GM21360 (cell line): ENCODE results near the gene CLASP1.
"Not testable (repeated sequence)": the region's sequence is repeated elsewhere in the genome, so short reads cannot be mapped to it uniquely, and the experiment has no call there.

Experiments used
- ATAC-seq: cut with Tn5 transposase; IDR thresholded peaks from one replicate; pipeline ENCODE4 v1.9.1; 2021; ENCODE audit warnings: mild to moderate bottlenecking, moderate library complexity; ENCODE audit not compliant: unreplicated experiment

Gene CLASP1

DNA sequence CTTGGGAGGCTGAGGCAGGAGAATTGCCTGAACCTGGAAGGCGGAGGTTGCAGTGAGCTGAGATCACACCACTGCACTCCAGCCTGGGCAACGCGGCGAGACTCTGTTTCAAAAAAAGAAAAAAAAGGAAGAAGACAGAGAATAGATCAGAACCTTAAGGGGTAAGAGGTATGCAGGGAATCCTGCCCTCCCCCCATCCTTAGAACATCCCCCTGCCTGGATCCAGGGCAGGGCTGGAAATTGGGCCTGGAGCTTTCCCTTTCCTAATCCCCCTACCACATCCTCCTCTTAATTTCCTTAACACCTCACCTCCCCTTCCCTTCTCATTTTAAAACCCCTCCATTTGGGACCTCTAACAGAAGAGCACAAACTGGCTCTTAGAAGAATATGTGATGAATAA is 62.1 kb downstream of the CLASP1 start:
- ATAC-seq: no peak

DNA sequence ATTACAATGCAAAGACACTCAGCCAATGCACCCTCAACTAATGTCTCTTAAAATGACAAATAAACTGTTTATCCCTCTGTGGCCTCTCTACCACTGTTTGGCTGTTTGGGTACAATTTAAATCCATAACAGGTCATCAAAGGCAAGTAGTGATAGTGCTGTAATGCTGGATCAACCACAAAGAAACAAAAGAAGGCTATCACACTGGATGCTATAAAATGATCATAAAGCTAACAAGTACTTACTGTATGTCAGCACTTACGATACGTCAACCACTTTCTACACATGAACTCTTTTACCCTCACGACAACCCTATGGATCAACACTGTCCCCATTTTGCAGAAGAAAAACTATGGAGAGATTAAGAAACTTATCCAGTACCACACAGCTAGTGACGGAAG is 64.5 kb downstream of the CLASP1 start:
- ATAC-seq: no peak

DNA sequence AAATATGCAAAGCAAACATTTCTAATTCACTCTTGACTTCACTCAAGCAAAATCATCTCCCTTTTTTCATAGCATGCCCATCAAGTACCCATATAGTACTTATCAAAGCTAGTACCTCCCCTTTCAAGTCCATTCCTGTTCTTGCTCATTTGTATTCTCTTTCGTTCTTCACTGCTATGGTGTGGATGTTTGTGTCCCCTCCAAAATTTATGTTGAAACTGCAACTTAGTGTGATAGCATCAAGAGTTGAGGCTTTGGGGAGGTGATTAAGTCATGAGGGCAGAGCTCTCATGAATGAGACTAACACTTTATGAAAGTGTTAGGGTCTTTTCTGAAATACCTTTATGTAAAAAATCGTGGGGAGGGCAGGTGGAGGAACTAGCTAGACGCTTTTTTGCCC is 65.7 kb downstream of the CLASP1 start:
- ATAC-seq: no peak

DNA sequence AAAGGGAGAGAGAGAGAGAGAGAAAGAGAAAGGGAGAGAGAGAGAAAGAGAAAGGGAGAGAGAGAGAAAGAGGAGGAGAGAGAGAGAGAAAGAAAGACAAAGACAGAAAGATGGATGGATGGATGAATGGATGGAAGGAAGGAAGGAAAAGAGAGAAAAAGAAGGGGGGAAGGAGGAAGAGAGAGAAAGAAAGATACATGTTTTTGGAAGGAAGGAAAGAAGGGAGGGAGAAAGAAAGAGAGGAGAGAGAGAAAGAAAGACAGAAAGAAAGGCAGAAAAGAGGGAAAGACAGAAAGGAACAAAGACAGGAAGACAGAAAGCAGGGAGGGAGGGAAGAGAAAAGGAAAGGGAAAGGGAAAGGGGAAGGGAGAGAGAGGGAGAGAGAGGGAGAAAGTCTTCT is 67.0 kb downstream of the CLASP1 start:
- ATAC-seq: no peak

DNA sequence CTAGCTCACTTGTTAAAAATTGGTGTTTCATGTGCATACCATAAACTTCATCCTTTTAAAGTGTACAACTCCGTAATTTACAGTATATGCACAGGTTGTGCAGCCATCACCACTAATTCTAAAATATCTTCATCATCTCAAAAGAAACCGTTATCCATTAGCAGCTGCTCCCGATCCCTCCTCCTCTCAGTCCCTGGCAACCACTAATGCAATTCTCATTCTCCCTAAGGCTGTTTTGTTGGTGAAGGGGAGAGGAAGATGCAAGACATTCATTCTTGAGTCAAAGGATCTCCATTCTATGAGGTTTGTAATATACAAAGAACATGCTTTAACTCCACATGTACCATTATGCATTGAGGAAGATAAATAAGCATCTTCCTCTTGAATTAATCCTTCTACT is 70.0 kb downstream of the CLASP1 start:
- ATAC-seq: no peak

DNA sequence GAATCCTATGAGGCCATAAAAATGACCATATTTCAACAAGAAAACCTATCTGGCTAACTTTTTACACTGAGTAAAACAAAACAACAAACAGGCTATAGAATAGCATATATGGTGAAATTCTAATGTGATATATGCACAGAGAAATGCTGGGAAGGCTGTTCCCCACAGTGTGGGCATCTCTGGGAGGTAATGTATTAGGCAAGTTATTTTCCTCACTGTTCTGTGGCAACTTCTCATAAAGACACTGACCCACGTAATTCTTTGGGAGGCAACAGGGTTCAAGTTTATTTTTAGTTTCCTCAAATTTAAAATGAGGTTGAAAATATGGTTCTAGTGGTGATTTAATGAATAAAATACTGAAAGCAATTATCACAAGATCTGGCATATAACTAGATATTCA is 71.9 kb downstream of the CLASP1 start:
- ATAC-seq: no peak

DNA sequence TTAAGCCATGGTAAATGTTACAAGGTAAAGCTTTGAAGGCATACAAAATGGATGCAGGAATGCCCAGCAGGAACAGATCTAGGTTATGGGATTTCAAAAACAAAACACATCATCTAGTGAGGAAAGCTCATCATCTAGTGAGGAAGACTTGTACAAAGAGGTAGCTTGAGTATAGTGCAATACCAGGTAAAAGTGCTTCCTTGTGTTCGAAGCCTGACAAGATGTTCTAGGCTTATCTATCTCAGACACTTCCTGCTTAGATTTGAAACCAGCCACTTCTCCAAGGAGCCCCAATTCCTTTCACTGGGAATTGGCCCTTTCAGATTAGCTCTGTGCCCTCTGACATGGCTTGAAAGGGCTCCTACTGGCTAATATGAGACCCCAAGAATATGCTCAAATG is 73.0 kb downstream of the CLASP1 start:
- no peak for ATAC-seq

DNA sequence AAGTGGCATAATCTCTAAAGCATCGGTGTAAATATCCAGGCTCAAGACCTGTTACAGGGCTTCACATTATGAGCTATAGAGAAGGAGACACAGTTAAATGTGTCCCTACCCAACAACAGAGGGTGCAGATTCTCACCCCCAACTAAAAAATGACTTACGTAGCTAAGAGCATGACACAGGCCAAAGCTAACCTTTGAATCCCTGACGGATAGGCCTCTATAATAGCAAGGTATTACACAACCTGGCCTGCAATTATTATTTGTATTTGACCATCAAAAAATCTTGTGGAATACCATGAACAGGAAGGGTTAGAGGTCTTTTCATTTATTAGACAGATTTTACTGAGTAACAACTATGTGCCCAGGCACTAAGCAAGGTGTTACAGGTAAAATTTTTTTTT is 73.5 kb downstream of the CLASP1 start:
- no peak for ATAC-seq

DNA sequence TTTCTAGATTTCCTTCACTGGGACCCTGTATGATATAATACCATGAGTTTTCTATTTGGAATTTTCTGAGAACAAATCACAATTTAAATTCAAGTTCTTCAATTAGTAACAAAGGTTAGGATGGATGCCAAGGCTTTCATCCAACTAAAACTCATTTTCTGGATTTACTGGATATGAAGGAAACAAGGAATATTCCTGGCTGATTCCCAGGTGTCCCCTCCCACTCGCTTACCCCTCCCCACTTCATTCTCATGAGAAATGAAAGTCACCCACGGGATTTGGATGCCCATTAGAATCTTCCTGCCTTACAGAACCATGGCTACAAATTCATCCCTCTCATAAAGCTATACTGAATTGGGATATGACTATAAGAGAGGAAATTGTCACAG is 78.6 kb downstream of the CLASP1 start:
- ATAC-seq: no peak

DNA sequence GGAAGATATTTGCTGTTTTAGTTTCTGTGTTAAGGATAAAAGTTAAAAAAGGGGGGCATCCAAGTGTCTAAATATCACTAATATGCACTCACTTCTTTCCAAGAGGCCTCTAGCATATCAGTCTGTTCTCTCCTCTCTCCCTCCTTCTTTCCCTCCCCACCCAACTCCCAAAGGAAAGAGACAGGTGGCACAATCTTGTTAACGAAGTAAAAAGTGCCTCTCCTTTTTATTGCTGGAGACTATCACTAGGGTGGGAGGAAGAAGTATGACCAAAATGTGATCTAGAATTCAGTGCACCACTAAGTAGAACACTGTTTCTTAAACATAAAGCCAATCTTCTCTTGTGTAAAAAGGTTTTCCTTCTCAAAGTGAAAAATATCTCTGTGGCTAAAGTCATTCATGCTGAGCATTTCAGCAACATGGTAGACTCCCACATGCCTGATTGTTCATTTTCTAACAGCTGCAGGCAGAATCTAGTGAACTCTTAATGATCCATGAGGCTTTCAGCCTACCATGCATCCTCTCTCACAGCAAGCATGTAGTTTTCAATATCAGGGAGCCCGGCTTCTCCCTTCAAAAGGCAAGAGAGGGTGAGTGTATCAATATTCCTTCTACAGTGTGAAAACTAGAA is 79.1 kb downstream of the CLASP1 start:
- ATAC-seq: no peak

DNA sequence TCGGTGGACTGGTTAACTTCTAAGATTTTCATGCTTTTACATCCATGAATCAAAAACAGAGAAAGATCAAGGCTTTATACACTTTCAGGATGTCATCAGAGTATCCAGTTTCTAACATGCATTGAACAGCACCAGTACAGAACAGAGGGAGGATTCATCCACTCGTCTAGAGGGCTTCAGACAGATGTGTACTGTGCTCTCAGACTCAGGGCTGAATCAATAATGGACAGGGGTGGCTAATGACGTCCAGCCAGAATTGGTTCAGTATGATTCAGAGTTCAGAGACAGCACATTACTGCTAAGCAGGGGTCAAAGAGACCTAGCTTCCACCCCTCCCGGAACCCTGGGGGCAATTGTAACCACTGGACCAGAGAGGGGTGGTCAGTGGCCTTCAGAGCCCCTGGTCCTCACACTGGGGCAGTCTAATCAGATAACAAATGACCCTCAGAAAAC is 81.3 kb downstream of the CLASP1 start:
- no peak for ATAC-seq

DNA sequence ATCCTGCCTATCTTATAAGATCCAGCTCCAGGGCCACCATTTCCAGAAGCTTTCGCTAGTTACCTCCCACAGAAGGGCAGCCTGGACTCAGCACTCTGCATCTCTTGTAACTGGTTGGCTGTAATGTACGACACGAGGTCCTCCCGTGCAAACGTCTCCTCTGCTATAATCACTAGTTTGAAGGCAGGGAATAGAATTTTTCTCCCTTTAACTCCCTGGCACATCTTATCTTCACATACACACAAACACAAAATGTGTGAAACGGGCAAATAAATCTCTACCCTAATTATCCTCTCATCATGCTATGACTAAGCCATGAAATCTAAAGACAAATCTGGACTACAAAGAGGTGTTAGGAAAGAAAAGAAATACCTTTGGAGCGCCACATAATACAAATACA is 81.8 kb downstream of the CLASP1 start:
- no peak for ATAC-seq

DNA sequence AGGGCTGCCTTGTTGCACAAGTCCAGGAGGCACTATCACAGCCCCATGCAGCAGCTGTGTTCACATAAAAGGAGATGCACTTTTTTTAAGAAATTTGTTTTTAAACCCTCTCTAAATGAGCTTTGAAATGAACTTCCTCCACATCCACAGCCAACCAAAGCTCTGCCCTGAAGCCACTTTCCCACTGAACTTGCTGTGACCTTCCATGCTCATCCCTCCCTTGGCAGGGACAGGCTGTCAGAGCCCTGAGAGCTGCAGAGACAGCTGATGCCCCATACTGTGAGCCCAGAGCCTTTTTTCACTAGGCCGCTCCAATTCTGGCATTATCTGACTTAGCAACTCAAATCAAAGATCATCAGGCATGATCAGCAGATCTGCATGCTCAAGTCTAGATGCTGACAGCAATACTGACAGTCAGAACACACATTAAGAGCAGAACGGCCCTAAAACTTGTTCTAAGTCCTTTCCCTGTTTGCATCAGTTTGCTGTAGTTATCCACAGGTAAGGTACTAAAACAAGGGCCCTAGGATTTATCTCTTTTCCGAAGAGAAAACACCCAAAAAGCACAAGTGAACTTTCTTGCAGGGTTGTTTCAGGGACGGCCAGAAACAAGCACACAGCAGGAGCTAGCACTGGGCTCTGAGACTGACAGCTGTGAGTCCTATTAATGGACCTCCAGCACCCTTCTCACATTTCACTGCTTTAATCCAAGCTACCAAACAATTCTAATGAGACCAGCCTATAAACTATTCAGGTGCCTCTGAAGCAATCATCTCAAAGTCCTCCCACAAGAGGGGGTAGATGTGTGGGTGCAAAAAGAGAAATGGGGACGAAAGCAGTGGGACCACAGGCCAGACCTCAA is 83.6 kb downstream of the CLASP1 start:
- ATAC-seq: no peak

DNA sequence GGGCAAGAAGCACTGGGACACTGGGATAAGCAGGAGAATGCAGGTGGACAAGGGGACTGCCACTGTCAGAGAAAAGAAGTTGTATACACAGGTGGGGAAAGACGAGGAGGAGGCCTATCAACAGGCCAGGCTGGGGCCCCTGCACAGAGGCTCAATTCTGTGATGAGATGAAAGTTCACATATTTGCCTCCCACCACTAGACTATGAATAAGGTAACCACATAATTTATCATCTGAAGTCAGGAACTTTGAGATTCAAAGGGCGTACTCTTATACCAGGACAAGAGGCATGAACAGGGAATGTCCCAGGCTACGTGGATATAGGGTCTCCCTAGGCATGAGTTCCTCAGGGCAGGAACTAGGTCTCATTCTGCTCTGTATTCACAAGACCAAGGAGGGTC is 84.4 kb downstream of the CLASP1 start:
- no peak for ATAC-seq

DNA sequence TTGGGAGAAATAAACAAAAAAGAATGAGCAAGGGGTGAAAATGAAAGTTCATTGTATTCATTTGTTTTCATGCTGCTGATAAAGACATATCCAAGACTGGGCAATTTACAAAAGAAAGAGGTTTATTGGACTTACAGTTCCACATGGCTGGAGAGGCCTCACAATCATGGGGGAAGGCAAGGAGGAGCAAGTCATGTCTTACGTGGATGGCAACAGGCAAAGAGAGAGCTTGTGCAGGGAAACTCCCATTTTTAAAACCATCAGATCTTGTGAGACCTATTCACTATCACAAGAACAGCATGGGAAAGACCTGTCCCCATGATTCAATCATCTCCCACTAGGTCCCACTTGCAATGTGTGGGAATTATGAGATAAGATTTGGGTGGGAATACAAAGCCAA is 85.5 kb downstream of the CLASP1 start:
- ATAC-seq: not testable (repeated sequence)

DNA sequence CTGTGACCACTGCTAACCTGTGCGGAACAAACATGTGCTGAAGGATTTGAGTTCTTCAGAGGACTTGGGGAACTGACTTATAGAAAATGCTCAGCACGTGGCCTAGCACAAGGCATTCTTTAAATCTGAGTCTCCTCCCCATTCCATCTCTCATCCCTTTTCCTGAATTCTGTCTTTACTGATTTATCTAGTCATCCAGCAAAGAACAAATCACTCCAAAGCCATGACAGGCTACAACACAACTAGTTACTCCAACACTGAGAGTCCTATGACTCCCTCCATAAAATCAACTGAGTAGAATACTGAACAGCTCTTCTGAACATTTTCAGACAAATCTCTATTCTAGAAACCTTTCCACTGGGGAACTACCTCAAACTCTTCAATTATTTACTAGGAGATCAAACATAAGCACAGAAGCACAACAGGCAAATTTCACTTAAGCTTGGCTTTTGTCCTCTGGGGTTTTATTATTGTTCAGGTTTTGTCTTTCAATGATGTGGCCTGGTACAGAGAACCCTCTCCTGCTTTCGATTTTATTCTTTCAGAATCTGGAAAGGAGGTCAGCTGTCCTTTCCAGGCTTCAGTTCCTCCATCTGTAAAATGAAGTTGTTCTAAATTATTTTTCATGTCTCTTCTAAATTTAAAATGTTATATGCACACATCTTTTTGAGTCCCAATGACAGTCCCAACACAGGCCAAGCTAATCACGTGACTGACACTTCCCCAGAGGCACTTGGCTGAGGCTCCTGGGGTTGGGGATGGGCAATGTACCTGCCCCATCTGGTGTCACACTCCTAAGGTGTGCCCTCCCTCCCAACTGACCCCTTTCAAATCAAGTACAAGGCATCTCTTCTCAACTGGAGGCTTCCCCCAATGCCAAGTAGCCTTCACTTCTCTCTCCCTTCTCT is 86.7 kb downstream of the CLASP1 start:
- no peak for ATAC-seq

DNA sequence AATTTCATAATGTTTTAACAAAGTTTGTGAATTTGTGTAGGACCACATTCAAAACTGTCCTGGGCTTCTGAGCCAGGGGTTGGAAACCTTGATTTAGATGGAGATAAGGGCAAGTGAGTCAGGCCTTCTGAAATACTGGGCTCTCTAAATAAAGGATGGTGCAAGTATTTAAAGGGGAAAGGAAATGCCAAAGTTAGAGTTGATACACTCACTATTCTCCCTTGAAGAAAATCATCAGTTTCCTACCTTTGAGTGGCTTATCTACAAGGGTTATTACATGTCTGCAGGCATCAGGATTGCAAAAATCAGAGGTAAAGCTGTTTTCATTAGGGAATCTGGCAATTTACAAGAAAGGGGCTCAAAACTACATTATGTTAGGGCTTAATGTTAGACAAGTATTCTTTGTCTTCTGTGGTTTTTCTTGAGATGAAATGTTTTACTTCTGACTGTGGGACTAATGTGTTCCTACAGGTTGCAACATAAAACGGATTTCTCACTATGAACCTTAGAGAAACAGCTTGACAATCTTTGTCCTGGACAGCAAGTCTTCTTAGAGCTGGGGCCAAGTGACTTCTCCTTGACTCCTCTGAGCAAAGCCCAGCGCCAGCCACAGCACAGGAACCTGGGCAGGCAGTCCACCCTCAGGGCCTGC is 87.5 kb downstream of the CLASP1 start:
- ATAC-seq: no peak

DNA sequence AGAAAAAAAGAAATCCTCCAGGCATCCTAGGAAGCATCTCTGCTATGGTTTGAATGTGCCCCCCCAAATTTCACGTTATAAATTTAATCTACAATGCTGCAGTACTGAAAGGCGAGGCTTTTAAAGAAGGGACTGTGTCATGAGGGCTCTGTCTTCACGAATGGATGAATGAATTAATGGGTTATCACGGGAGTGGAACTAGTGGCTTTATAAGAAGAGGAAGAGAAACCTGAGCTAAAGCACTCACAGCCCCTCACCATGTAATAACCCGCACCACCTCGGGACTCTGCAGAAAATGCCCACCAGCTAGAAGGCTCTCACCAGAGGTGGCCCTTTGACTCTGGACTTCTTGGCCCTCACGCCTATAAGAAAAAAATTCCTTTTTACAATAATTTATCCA is 90.9 kb downstream of the CLASP1 start:
- no peak for ATAC-seq

DNA sequence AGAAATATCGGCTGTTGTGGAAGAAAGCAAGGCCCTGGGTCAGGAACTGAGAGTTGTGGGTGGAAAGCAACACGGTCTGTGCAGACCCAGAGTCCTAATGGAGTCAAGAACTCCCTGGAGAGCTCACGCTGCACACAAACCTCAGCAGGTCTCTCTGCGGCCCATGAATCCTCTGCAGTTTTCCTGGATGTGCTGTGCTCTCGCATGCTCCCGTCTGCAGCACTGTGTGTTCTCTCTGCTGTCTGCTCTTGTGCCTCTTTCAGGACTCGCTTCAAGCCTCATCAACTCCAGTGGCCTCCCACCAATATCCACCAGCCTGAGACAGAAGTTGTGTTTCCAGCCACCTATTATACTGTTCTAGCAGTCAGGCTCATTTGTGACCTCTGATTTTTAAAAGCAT is 94.3 kb downstream of the CLASP1 start:
- ATAC-seq: no peak

DNA sequence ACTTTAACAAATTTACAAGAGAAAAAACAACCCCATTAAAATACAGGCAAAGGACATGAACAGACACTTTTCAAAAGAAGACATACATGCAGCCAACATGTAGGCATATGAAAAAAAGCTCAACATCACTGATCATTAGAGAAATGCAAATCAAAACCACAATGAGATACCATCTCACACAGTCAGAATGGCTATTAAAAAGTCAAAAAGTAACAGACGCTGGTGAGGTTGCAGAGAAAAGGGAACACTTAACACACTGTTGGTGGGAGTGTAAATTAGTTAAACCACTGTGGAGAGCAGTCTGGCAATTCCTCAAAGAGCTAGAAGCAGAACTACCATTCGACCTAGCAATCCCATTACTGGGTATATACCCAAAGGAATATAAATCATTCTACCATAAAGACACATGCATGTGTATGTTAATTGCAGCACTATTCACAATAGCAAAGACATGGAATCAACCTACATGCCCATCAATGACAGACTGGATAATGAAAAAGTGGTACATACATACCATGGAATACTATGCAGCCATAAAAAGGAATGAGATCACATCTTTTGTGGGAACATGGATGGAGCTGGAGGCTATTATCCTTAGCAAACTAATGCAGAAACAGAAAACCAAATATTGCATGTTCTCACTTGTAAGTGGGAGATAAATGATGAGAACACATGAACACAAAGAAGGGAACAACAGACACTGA is 96.6 kb downstream of the CLASP1 start:
- not testable (repeated sequence) for ATAC-seq
